Measurements from ENCODE around the gene SLAMF9.

- no peak for TF ChIP-seq CTCF (conservative IDR thresholded peaks at IDR 0.05; ENCODE audit: low read depth, low read length)
- TF ChIP-seq EZH2 (IDR thresholded peaks at IDR 0.05; ENCODE audit: low read length, unreplicated experiment), result no peak
These were observed 16.9 kb upstream of the SLAMF9 start for GRCh38 chr1:159970932-159971342.
